Activated T-cell treated with anti-CD3 and anti-CD28 coated beads for 24 hours (primary cell): Measurements from ENCODE around the gene UPF1.

Experiments used
- DNase-seq: peaks from one replicate; pipeline ENCODE4 v3.0.0-alpha.2; 2020; ENCODE audit warnings: low read depth

The UPF1 gene

GRCh38 chr19:18840288-18841267 lies 8.8 kb downstream of the UPF1 start:
- no peak for DNase-seq

DNA sequence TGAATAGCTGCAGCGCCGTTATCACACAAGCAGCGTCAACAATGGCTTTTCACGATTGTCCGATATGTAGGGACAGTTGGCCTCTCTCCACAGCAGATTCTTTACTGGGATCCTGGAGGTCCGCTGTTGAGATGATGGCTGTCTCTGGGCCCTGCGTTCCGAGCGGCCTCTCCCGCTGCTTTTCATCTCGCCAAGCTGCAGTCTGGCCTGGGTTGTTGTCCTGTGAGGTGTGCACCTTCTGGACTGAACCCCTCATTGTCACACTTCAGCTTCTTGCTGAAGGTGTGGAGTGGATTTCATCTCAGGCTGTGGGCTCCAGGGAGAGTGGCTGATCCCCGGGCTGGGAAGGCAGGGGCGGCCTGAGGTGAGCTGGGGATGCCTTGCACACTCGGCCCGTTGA lies 9.6 kb downstream of the UPF1 start:
- no peak for DNase-seq

- DNase-seq, result no peak
These were observed 10.4 kb downstream of the UPF1 start for GRCh38 chr19:18842166-18842565.

DNA sequence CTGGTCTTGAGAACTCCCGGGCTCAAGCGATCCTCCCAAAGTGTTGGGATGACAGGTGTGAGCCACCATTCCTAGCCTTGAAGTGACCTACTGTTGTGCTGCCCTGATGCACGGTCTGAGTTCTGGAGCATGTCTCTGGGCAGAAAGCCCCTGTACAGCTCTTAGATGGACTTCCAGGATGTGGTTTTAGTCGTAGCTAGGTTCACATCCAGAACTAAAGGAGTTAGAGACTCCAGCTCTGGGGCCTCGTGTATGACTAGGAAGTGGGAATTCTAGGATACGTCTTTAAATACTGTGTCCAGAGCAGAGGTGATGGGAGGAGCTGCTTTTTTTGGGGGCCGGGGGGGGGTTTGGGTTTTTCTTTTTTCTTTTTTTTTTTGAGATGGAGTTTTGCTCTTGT lies 12.2 kb downstream of the UPF1 start:
- DNase-seq, result no peak

GRCh38 chr19:18844806-18845329 lies 13.1 kb downstream of the UPF1 start:
- DNase-seq, result no peak

GRCh38 chr19:18845961-18846360 lies 14.2 kb downstream of the UPF1 start:
- no peak for DNase-seq

GRCh38 chr19:18846862-18847548 lies 15.2 kb downstream of the UPF1 start:
- peak; percentile 51 for DNase-seq

DNA sequence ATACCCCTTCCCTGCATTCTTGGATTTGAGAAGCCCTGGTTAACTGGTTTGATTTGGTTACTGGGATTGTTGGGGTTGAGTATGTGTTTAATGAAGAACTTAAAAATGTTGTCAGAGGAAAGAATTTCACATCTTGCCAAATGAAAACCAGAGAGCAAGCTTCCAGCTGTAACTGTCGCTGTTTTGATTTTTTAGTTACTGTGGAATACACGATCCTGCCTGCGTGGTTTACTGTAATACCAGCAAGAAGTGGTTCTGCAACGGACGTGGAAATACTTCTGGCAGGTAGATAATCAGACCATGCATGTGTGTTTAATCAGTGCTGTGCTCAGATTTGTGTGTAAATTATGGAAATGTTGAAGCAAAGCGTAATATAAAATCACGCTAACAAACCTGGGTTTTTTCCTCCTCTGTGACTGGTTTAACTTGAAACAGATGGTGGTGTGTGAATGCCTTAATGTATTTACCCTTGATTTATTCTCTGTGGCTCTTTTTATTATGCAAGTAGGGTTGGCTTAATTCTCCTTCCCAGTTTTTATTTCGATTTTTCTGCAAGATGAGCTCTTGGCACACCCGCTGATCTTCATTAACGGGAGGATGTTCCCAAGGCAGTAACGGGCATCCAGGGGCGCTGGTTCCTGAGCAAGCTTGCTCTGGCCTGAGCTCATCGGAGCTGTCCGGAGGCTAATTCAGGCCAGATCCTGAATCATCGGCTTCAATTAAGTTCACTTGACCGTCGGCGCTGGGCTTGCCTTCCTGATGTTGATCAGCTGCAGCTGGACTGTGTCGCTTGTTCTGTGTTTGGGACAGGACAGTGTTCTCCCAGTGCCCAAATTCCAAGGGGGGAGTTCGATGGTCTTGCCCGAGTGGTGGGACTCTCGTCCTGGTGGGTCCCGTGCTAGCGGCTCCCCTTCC lies 16.0 kb downstream of the UPF1 start:
- no peak for DNase-seq

DNA sequence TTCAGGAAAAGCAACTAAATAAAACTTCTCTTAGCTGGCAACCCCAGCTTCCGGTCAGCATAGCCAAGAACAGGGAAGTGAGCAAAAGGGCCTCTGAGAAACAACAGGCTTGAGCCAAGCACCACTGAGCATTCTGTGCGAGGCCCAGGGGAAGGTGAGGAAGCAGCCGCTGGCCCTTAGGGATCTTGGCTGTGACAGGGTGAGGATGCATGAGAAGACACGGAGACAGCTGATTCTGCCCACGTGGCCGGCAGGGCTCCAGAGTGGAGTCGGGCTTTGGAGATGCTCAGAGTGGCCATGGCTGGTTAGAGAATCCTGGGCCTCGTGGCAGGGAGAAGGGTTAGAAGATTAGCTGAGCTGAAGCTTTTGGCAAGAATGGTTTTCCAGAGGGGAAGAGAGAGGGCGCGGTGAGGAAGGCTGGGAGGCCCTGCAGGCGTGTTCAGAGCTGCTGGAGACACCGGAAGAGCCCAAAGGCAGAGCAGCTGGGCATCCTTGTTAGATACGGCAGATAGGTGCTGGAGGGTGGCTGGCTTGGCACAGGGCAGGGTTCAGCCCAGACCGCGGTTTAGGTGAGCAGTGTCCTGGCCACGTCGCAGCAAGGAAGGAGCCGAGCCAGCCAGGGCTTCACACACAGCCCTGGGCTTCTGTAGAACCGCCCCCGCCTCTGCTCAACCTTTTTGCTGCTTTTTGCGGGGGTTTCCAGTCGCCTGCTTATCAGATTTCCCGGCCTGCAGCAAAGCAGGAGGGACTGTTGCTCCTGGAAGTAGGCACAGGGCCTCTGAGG lies 17.3 kb downstream of the UPF1 start:
- DNase-seq, result no peak

GRCh38 chr19:18849838-18850400 lies 18.2 kb downstream of the UPF1 start:
- DNase-seq, result no peak

DNA sequence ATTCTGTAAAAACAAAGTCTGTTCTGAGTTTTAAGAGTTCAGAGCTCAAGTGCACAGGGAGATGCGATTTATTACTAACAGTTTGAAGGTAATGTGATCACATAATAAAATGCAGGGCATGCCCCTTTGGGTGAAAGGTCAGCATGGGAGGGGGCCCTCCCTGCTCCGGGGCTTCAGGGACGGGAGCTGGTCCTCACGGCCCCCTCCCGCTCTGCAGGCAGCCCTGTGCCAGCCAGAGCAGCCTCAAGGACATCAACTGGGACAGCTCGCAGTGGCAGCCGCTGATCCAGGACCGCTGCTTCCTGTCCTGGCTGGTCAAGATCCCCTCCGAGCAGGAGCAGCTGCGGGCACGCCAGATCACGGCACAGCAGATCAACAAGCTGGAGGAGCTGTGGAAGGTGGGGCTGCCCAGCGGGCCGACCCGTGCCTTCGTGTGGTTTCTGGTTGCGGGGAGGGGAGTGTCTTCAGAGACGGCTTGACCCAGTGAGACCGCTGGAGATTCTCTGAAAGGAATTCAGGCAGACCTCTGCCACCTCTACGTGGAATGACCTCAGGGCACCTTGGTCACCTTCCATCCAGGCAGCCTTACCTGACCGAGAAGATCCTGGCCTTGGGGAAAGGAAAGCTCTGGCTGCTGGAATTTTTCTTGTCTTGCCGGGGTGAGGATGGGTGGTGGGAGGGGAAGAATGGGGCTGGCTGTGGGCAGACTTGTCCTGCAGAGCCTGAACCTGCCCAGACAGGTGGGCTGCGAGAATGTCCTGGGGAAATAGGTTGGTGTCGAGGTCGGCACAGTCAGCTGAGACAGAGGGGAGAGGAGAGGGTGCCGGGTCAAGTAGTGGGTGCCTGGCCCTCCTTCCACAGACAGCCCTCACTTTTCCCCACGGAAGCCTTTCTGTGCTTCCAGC lies 19.0 kb downstream of the UPF1 start:
- no peak for DNase-seq

- no peak for DNase-seq
These were observed 20.0 kb downstream of the UPF1 start for GRCh38 chr19:18851673-18852325.

DNA sequence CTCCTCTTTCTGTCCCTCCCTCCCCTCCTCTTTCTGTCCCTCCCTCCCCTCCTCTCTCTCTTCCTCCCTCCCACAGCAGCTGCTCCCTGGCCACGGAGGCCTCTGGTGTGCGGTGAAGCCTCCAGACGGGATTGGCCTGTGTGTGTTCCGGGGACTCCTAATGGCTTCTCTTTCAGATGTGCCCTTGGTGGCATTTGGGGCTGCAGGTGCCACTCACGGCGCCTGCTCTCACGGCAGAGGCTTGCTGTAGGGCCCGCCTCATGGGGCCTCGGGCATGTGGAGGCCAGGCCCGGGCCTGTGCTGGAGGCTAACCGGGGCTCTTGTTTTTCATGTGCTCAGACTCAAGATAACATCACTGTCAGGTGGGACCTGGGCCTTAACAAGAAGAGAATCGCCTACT lies 20.9 kb downstream of the UPF1 start:
- DNase-seq, result no peak

DNA sequence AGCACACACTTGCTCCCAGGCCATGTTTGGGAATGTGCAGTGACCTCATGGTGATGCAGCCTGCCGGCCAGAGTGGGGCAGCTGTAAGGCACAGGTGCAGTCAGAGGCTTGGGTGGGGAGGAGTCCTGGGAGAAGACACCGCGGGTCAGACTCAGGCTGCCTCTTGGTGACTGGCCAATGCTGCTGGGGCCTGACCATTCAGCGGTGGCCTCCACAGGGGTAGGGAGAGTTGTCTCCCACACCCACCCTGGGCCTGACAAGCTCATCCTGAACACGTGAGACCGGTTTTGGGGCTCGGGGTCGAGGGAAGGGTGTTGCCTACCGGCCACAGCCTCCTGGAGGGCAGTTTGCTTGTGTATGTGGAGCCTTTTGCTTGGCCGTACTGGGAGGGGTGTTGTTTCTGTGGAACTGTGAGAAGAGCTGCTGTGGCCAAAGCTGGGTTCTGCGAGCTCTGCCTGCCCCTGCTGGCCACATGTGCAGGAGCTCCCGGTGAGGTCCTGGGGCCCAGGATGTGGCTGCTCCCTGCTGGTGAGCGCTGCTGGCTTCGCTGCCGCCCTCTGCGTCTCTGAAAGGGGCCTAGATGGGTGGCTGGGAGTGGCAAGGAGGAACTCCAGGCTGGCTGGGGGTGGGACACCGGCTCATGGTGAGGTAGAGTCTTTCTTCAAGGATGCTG lies 22.1 kb downstream of the UPF1 start:
- DNase-seq, result no peak

DNA sequence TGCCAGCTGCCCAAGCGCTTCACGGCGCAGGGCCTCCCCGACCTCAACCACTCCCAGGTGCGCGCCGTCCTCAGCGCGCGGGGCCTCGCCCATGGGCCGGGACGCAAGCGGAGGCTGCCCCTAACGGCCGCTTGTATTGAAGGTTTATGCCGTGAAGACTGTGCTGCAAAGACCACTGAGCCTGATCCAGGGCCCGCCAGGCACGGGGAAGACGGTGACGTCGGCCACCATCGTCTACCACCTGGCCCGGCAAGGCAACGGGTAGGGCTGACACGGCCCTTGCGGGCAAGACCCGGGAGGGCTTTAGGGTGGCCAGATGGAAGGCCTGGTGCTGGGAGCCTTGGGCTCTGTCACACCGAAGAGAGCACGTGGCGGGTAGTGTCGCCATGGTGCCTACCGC lies 23.2 kb downstream of the UPF1 start:
- DNase-seq, result no peak

DNA sequence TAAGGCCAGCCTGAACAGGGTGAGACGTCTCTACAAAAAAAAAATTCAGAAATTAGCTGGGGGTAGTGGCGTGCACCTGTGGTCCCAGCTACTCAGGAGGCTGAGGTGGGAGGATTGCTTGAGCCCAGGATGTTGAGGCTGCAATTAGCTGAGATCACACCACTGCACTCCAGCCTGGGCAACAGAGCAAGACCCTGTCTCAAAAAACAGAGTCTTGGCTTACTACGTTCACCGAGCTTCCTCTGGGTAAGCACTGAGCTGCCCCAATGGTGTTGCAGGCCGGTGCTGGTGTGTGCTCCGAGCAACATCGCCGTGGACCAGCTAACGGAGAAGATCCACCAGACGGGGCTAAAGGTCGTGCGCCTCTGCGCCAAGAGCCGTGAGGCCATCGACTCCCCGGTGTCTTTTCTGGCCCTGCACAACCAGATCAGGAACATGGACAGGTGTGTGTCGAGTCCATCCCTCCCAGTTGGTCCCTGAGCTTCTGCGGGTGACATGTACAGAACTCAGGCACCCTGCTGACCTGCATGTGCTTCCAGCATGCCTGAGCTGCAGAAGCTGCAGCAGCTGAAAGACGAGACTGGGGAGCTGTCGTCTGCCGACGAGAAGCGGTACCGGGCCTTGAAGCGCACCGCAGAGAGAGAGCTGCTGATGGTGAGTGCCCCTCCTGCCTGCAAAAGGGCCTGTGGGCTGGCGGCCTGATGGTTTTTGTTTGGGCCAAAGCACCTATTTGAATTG lies 24.1 kb downstream of the UPF1 start:
- DNase-seq, result no peak

GRCh38 chr19:18856385-18857126 lies 24.8 kb downstream of the UPF1 start:
- no peak for DNase-seq
